ENCODE results near the gene AHCYL1. TPM values are rescaled to one million over a fixed set of nuclear protein-coding genes. Genes with fewer than 3 reads are reported as not detected.

Gene AHCYL1
- total RNA-seq, 3 donors from 2014 or later = 87.5 to 116 (median 87.8) TPM

DNA sequence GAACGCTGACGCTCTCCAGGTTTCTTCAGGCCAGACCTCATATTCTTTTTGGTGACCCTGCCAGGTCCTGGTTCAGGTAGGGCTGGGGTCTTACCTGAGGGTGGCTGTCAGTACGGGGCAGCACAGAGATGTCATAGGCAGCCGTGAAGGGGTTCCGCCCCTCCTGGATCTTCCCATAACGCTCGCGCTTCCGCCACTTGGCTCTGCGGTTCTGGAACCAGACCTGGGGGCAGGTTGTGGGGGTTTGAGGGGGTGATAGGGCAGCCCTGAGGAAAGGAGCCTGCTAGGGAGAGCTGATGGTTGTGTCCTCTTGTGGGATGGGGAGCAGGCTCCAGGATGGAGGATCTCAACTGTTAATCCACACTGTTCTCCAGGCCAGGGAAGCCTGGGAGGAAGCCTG is 76.8 kb downstream of the AHCYL1 start:
- H3K4me3 ChIP-seq = no peak overlapping the region
- H3K36me3 ChIP-seq (ENCODE audit: low read depth) = no peaks in the 10 kb centered on the region
- intact Hi-C loops (cut with DNase I, micrococcal nuclease) = no loop called here

DNA sequence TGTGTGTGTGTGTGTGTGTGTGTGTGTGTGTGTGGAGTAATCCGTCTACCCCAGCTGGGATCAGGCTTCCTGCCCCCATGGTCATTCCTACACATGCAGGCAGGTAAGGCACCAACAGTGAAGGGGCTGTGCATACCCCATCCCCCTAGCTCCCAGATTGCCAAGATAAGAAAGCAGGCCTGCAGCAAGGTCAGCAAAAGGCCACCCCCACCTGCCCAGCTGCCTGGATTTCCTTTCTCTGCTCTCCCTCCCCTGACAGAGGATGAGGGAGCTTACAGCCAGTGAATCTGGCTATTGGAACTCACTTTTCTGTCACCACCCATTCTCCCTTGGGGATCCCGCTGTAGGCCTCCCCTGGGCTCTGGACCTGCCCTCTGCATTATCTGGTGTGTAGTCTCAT is 78.0 kb downstream of the AHCYL1 start:
- no peak overlapping the region for H3K4me3 ChIP-seq
- intact Hi-C loops (cut with DNase I, micrococcal nuclease) = no loop called here
- H3K36me3 ChIP-seq (ENCODE audit: low read depth) = no peaks in the 10 kb centered on the region
- H3K9me3 ChIP-seq = no peaks in the 10 kb centered on the region
- no peak for DNase-seq
- TF ChIP-seq, protein P1, sequence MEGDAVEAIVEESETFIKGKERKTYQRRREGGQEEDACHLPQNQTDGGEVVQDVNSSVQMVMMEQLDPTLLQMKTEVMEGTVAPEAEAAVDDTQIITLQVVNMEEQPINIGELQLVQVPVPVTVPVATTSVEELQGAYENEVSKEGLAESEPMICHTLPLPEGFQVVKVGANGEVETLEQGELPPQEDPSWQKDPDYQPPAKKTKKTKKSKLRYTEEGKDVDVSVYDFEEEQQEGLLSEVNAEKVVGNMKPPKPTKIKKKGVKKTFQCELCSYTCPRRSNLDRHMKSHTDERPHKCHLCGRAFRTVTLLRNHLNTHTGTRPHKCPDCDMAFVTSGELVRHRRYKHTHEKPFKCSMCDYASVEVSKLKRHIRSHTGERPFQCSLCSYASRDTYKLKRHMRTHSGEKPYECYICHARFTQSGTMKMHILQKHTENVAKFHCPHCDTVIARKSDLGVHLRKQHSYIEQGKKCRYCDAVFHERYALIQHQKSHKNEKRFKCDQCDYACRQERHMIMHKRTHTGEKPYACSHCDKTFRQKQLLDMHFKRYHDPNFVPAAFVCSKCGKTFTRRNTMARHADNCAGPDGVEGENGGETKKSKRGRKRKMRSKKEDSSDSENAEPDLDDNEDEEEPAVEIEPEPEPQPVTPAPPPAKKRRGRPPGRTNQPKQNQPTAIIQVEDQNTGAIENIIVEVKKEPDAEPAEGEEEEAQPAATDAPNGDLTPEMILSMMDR (IDR thresholded peaks at IDR 0.05) = no peak
- no peaks in the 10 kb centered on the region for H3K4me1 ChIP-seq (ENCODE audit: low read depth)
- ATAC-seq = no peak

More for the DNA sequence above, 76.8 kb downstream of the AHCYL1 start:
- TF ChIP-seq, protein P1 (IDR thresholded peaks at IDR 0.05) = no peak
- ATAC-seq (no peak), DNase-seq (no peak)
- Histone ChIP-seq H3K4me1 (ENCODE audit: low read depth) (peaks cover 2% of the 10 kb centered on the region), H3K9me3 (no peaks in the 10 kb centered on the region)

DNA sequence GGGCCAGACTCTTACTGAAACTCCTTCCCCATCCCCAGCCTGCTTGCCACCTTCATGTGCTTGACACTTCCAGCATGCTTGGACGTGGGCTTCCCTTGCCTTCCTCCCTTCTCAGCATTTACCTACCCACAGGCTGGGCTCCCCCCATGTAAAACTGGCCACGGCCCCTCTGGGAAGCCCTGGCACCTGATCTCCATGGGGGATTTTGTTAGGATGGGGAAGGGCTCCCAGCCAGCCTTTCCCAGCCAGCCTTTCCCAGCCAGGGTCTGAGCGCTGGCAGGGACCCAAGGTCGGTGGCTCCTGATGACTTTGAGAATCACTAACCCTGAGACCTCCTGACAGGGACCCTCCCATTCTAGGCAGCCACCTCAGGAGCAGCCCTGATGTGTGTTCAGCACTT is 79.2 kb downstream of the AHCYL1 start:
- Histone ChIP-seq H3K4me3 (no peak overlapping the region), H3K9me3 (no peaks in the 10 kb centered on the region), H3K4me1 (ENCODE audit: low read depth) (peaks cover 9% of the 10 kb centered on the region), H3K36me3 (ENCODE audit: low read depth) (no peaks in the 10 kb centered on the region)
- intact Hi-C loops (cut with DNase I, micrococcal nuclease) = no loop called here
- TF ChIP-seq, protein P1 (IDR thresholded peaks at IDR 0.05) = no peak
- ATAC-seq (no peak), DNase-seq (no peak)

DNA sequence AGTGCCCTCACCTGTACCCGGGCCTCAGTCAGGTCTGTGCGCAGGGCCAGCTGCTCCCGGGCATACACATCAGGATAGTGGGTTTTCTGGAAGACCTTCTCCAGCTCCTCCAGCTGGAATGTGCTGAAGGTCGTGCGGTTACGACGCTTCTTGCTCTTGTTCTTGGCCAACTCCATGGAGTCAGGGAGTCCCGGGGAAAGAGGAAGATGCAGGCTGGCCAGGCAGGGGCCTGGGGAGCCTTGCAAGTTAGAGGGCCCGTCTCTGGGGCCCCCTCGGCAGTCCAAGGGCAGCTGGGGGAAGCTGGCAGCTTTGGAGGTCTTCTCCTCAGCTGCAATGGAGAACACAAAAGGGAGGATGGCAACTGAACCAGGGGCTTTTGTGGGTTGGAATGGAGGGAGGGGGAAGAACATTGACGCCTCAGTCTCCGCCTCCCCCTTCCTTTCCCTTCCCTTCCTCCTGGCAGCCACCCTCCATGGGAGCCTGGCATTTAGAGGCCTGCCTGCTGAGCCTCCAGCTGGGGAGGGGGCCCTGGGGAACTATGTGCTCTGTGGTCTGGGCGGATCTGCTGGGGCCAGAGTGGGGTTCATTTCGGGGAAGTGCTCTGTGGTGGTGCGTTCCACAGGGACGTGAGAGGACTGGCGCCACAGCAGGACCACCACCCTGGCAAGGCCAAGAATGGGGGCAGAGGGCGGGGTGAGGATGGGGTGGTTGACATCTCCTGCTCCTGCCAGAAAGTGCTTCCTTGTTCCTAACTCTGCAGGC is 80.2 kb downstream of the AHCYL1 start:
- Histone ChIP-seq H3K9me3 (no peaks in the 10 kb centered on the region), H3K4me1 (ENCODE audit: low read depth) (peaks cover 19% of the 10 kb centered on the region), H3K36me3 (ENCODE audit: low read depth) (no peaks in the 10 kb centered on the region), H3K4me3 (no peak overlapping the region)
- DNase-seq (no peak), ATAC-seq (no peak)
- intact Hi-C loops (cut with DNase I, micrococcal nuclease) = no loop called here
- TF ChIP-seq, protein P1 (IDR thresholded peaks at IDR 0.05) = no peak

DNA sequence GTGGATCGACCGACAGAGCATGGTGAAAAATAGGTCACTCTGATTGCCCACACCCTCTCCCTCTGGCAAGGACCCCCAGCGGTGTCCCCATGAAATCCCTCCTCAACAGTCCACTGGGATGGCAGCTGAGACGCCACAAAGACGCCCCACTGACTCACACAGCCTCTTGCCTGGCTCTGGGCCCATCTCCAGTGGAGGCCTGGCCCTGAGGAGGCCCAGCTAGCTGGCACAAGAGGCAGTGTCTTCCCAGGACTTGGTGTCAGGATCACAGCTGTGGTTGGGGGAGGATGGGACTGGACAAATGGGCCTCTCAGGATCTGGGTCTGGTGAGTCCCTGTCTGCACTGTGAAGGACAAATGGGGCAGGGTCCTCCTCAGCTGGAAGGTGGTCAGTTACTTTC is 81.3 kb downstream of the AHCYL1 start:
- no peaks in the 10 kb centered on the region for H3K36me3 ChIP-seq (ENCODE audit: low read depth)
- H3K9me3 ChIP-seq = no peaks in the 10 kb centered on the region
- intact Hi-C loops (cut with DNase I, micrococcal nuclease) = no loop called here
- H3K4me1 ChIP-seq (ENCODE audit: low read depth) = peaks cover 26% of the 10 kb centered on the region
- no peak overlapping the region for H3K4me3 ChIP-seq
- no peak for DNase-seq
- ATAC-seq = no peak
- TF ChIP-seq, protein P1 (IDR thresholded peaks at IDR 0.05) = no peak

Data from mucosa of descending colon (tissue), 3 donors.